H1 (cell line): ENCODE data around the gene C2orf81. TPM values are rescaled to one million over a fixed set of nuclear protein-coding genes. Genes with fewer than 3 reads are reported as not detected.

Experiments used
- ATF3 ChIP-seq: IDR thresholded peaks from 2 replicates; pipeline ENCODE4 v1.6.1; 2011; ENCODE audit warnings: low read depth, mild to moderate bottlenecking, low read length; ENCODE audit not compliant: insufficient read depth
- BRCA1 ChIP-seq: IDR thresholded peaks from 2 replicates; pipeline ENCODE4 v1.6.1; 2012; ENCODE audit warnings: low read depth, low read length, improper control_type of control experiment
- CHD1 ChIP-seq: IDR thresholded peaks from 2 replicates; pipeline ENCODE4 v1.6.1; 2012; ENCODE audit warnings: low read depth, low read length, improper control_type of control experiment
- E2F6 ChIP-seq: IDR thresholded peaks from 2 replicates; pipeline ENCODE4 v1.6.1; 2012; ENCODE audit warnings: inconsistent platforms
- GTF2F1 ChIP-seq: IDR thresholded peaks from 2 replicates; pipeline ENCODE4 v1.6.1; 2012; ENCODE audit warnings: low read depth, low read length, improper control_type of control experiment, borderline replicate concordance
- JUN ChIP-seq: IDR thresholded peaks from 2 replicates; pipeline ENCODE4 v1.6.1; 2011; ENCODE audit warnings: low read depth, mild to moderate bottlenecking, improper control_type of control experiment, low read length
- MAFK ChIP-seq: IDR thresholded peaks from 2 replicates; pipeline ENCODE4 v1.6.1; 2012; ENCODE audit warnings: low read depth, mild to moderate bottlenecking, improper control_type of control experiment, low read length
- NANOG ChIP-seq: IDR thresholded peaks from 2 replicates; pipeline ENCODE4 v1.6.1; 2011; ENCODE audit warnings: low read length, low read depth, mild to moderate bottlenecking, inconsistent platforms; ENCODE audit not compliant: insufficient read depth, poor library complexity, severe bottlenecking
- SIN3A ChIP-seq, 2 experiments: IDR thresholded peaks in 1 of 2; conservative IDR thresholded peaks in 1 of 2; 2 replicates each; pipeline ENCODE4 v1.6.1; 2011 to 2012; ENCODE audit warnings: low read length in 2 of 2, improper control_type of control experiment in 1 of 2, low read depth in 1 of 2, mild to moderate bottlenecking in 1 of 2
- SP1 ChIP-seq: IDR thresholded peaks from 2 replicates; pipeline ENCODE4 v1.6.1; 2011; ENCODE audit warnings: low read depth, low read length
- ZNF274 ChIP-seq: IDR thresholded peaks from 2 replicates; pipeline ENCODE4 v1.7.0; 2012; ENCODE audit warnings: low read length, borderline replicate concordance; ENCODE audit errors: extremely low read depth
- polyA plus RNA-seq, 7 experiments: library from polyadenylated mRNA; depleted of rRNA in 3 of 7; stranded (reverse) in 5 of 7; unstranded in 2 of 7; fragments of >200 nt in 5 of 7; fragments of 200-250 nt in 2 of 7; gene quantifications; 1 replicate in 5 of 7; 2 replicates in 1 of 7; 4 replicates in 1 of 7; pipeline versions ENCODE4 v1.2.1 to v1.2.3, GENCODE V29; 2011 to 2013; ENCODE audit warnings: missing spikeins in 2 of 7, mixed read lengths in 2 of 7
- total RNA-seq: library from RNA; stranded (reverse); fragmentation: NEBNext Ultra II Directional; extraction: Animal tissue kit (Norgen Biotek cat#: 25700); gene quantifications from 2 replicates; pipeline ENCODE4 v1.2.1, GENCODE V29; 2021

The C2orf81 gene
- total and polyA plus RNA-seq, 2 of the 8 experiments (the other 6 are each of a cell fraction or from before 2014, with no cell fraction given): 1.6 to 3.3 TPM

- TF ChIP-seq CHD1: no peak
- TF ChIP-seq ZNF274: no peak
- peak; percentile 43 to 52; a peak in 1 of 4 replicates for TF ChIP-seq SIN3A (conservative IDR thresholded peaks at IDR 0.05 in 1 of 2, IDR thresholded peaks at IDR 0.05 in 1 of 2; ENCODE audit: low read depth in 1 of 2, low read length in 2 of 2)
- no peak for TF ChIP-seq BRCA1
- no peak for TF ChIP-seq ATF3
- no peak for TF ChIP-seq SP1
- no peak for TF ChIP-seq GTF2F1
- TF ChIP-seq JUN: no peak
- TF ChIP-seq MAFK: no peak
- no peak for TF ChIP-seq NANOG
- TF ChIP-seq E2F6: peak; percentile 57; the same call in 1 of the 2 replicates
These were observed 20.5 kb upstream of the C2orf81 start, which contains the start of gene RTKN (continued) for GRCh38 chr2:74441690-74442482.
